Hepatocyte (in vitro differentiated cells): ENCODE data around the gene BRD3OS. TPM values are rescaled to one million over a fixed set of nuclear protein-coding genes. Genes with fewer than 3 reads are reported as not detected.

Experiments
- DNase-seq: peaks from one replicate; pipeline ENCODE4 v3.0.0-alpha.2; 2016; ENCODE audit warnings: low spot score
- H2AFZ ChIP-seq: fragments of 200-600 bp; sonication (generic); 2 replicates; pipeline ENCODE4 v1.6.0; 2016; ENCODE audit warnings: antibody characterized with exemption, mild to moderate bottlenecking
- H3K27ac ChIP-seq: fragments of 200-600 bp; sonication (generic); 2 replicates; pipeline ENCODE4 v1.5.1; 2016; ENCODE audit warnings: mild to moderate bottlenecking
- H3K27me3 ChIP-seq: fragments of 200-600 bp; sonication (generic); 2 replicates; pipeline ENCODE4 v1.6.1; 2016
- H3K36me3 ChIP-seq: fragments of 200-600 bp; sonication (generic); replicated peaks from 2 replicates; pipeline ENCODE4 v1.5.1; 2016; ENCODE audit warnings: low read depth; ENCODE audit not compliant: insufficient read depth
- H3K4me1 ChIP-seq: fragments of 200-600 bp; sonication (generic); 2 replicates; pipeline ENCODE4 v1.5.1; 2016; ENCODE audit warnings: mild to moderate bottlenecking, moderate library complexity; ENCODE audit not compliant: insufficient read depth
- H3K4me2 ChIP-seq: fragments of 200-600 bp; sonication (generic); 2 replicates; pipeline ENCODE4 v1.6.0; 2016
- H3K4me3 ChIP-seq: fragments of 200-600 bp; sonication (generic); 2 replicates; pipeline ENCODE4 v1.5.1; 2016; ENCODE audit warnings: mild to moderate bottlenecking
- H3K79me2 ChIP-seq: fragments of 200-600 bp; sonication (generic); 2 replicates; pipeline ENCODE4 v1.6.0; 2017; ENCODE audit warnings: mild to moderate bottlenecking
- H3K9me2 ChIP-seq: fragments of 200-600 bp; sonication (generic); replicated peaks from 2 replicates; pipeline ENCODE4 v1.6.0; 2017; ENCODE audit warnings: mild to moderate bottlenecking; ENCODE audit not compliant: insufficient read depth
- H3K9me3 ChIP-seq: fragments of 200-600 bp; sonication (generic); 2 replicates; pipeline ENCODE4 v1.5.1; 2016; ENCODE audit warnings: low read depth, mild to moderate bottlenecking
- H4K20me1 ChIP-seq: fragments of 200-600 bp; sonication (generic); 2 replicates; pipeline ENCODE4 v1.6.0; 2016; ENCODE audit warnings: mild to moderate bottlenecking; ENCODE audit not compliant: insufficient read depth, poor library complexity, severe bottlenecking
- CTCF ChIP-seq: fragments of 200-600 bp; sonication (generic); IDR thresholded peaks from 2 replicates; pipeline ENCODE4 v1.5.1; 2016; ENCODE audit warnings: antibody characterized with exemption, mild to moderate bottlenecking; ENCODE audit not compliant: poor library complexity
- EZH2 ChIP-seq: fragments of 200-600 bp; sonication (generic); IDR thresholded peaks from 2 replicates; pipeline ENCODE4 v1.6.1; 2016; ENCODE audit warnings: antibody characterized with exemption, mild to moderate bottlenecking, borderline replicate concordance
- EZH2phosphoT487 ChIP-seq: fragments of 200-600 bp; sonication (generic); IDR thresholded peaks from one replicate; pipeline ENCODE4 v1.6.1; 2018; ENCODE audit warnings: antibody characterized with exemption, mild to moderate bottlenecking, low read depth, moderate library complexity; ENCODE audit not compliant: unreplicated experiment, severe bottlenecking
- WGBS: methylation state at CpG from one replicate; pipeline ENCODE4 v1.1.6; 2016; ENCODE audit warnings: low lambda C conversion rate; ENCODE audit errors: missing lambda C conversion rate; 5-methylcytosine and 5-hydroxymethylcytosine counted together
- polyA plus RNA-seq: library from polyadenylated mRNA; unstranded; fragments of >200 nt; fragmentation: Nextera tagmentation; extraction: Ambion mirVana; gene quantifications from 2 replicates; pipeline ENCODE4 v1.2.1, GENCODE V29; 2016
- total RNA-seq: library from RNA; depleted of rRNA; stranded (reverse); fragments of >200 nt; gene quantifications from 2 replicates; pipeline ENCODE4 v1.2.3, GENCODE V29; 2014

BRD3OS gene
- total and polyA plus RNA-seq, 2 experiments from 2014 or later, result 13.4 to 14.9 TPM

GRCh38 chr9:133989625-133990365, 35.5 kb upstream of the BRD3OS start:
- peaks cover 54% of the 10 kb centered on the region for H4K20me1 ChIP-seq
- 76% methylated on average over 24 of the region's 24 CpGs for WGBS
- H3K27me3 ChIP-seq, result no peaks in the 10 kb centered on the region

GRCh38 chr9:133990366-133991213, 34.7 kb upstream of the BRD3OS start:
- no peaks in the 10 kb centered on the region for H3K9me2 ChIP-seq
- H3K4me1 ChIP-seq, result peaks cover 16% of the 10 kb centered on the region
- peak overlapping the region; percentile 98 for H3K27ac ChIP-seq
- peak overlapping the region; percentile 100 for H3K4me3 ChIP-seq
- H3K79me2 ChIP-seq, result peaks cover 61% of the 10 kb centered on the region
- H3K4me2 ChIP-seq, result peak overlapping the region; percentile 88
- TF ChIP-seq EZH2 (no peak), EZH2phosphoT487 (no peak), CTCF (no peak)
- H4K20me1 ChIP-seq, result peaks cover 52% of the 10 kb centered on the region
- H3K9me3 ChIP-seq, result no peaks in the 10 kb centered on the region
- WGBS, result 10% methylated on average over 31 of the region's 31 CpGs
- peak; percentile 95 for DNase-seq
- no peaks in the 10 kb centered on the region for H3K27me3 ChIP-seq
- no peak overlapping the region for H2AFZ ChIP-seq
- H3K36me3 ChIP-seq, result no peaks in the 10 kb centered on the region

More at GRCh38 chr9:133989625-133990365, 35.5 kb upstream of the BRD3OS start:
- no peaks in the 10 kb centered on the region for H3K9me2 ChIP-seq
- H3K9me3 ChIP-seq, result no peaks in the 10 kb centered on the region
- TF ChIP-seq EZH2, result no peak
- TF ChIP-seq EZH2phosphoT487, result no peak
- TF ChIP-seq CTCF, result no peak
- peaks cover 16% of the 10 kb centered on the region for H3K4me1 ChIP-seq
- peaks cover 69% of the 10 kb centered on the region for H3K79me2 ChIP-seq
- H3K36me3 ChIP-seq, result no peaks in the 10 kb centered on the region
- H3K27ac ChIP-seq, result peak overlapping the region; percentile 88
- H2AFZ ChIP-seq, result no peak overlapping the region
- DNase-seq, result no peak
- H3K4me3 ChIP-seq, result peak overlapping the region; percentile 1
- peak overlapping the region; percentile 88 for H3K4me2 ChIP-seq

- no peaks in the 10 kb centered on the region for H3K27me3 ChIP-seq
- H3K4me3 ChIP-seq, result peak overlapping the region; percentile 100
- H3K27ac ChIP-seq, result peak overlapping the region; percentile 98
- peak overlapping the region; percentile 88 for H3K4me2 ChIP-seq
- no peaks in the 10 kb centered on the region for H3K9me3 ChIP-seq
- H2AFZ ChIP-seq, result no peak overlapping the region
- TF ChIP-seq CTCF (no peak), EZH2phosphoT487 (no peak), EZH2 (no peak)
- under 1% methylated on average over 38 of the region's 82 CpGs for WGBS
- H3K9me2 ChIP-seq, result no peaks in the 10 kb centered on the region
- H3K4me1 ChIP-seq, result peaks cover 16% of the 10 kb centered on the region
- no peaks in the 10 kb centered on the region for H3K36me3 ChIP-seq
- H3K79me2 ChIP-seq, result peaks cover 53% of the 10 kb centered on the region
- H4K20me1 ChIP-seq, result peaks cover 45% of the 10 kb centered on the region
- peak; percentile 63 for DNase-seq
These were observed 33.9 kb upstream of the BRD3OS start for GRCh38 chr9:133991214-133991921.
